ENCODE measurements around the gene NT5M. TPM values are rescaled to one million over a fixed set of nuclear protein-coding genes. Genes with fewer than 3 reads are reported as not detected.

Gene NT5M
- total RNA-seq, 1 experiment from 2014 or later, result 10.8 TPM

- peaks cover 19% of the 10 kb centered on the region for H3K4me1 Mint-ChIP-seq
- H3K27ac Mint-ChIP-seq, result peak within 1 kb of the TSS; percentile 98
- CTCF ChIA-PET, result interaction anchor here (0.9 to 2.8 kb wide), 7 partner anchors 11 to 216 kb away, joined by 3 to 17 read pairs (median 5); no protein-coding TSS in a partner anchor
- no peak for TF ChIP-seq ZNF138 (CRISPR knock-in tag; conservative IDR thresholded peaks at IDR 0.05)
- TF ChIP-seq ZNF219 (CRISPR knock-in tag; IDR thresholded peaks at IDR 0.05; ENCODE audit: borderline replicate concordance), result no peak
- TF ChIP-seq CTCF (IDR thresholded peaks at IDR 0.05), result no peak
- TF ChIP-seq ESRRA (CRISPR knock-in tag; IDR thresholded peaks at IDR 0.05; ENCODE audit: borderline replicate concordance), result peak; percentile 70; the same call in 1 of the 2 replicates
- TF ChIP-seq CREM (CRISPR knock-in tag; IDR thresholded peaks at IDR 0.05), result peak; percentile 88; the same call in 1 of the 2 replicates
- no peak for TF ChIP-seq E2F1 (CRISPR knock-in tag; IDR thresholded peaks at IDR 0.05)
- TF ChIP-seq TEAD1 (CRISPR knock-in tag; IDR thresholded peaks at IDR 0.05), result peak; percentile 71; the same call in 1 of the 2 replicates
- no peak for TF ChIP-seq ZNF263 (CRISPR knock-in tag; IDR thresholded peaks at IDR 0.05; ENCODE audit: low read depth)
- TF ChIP-seq NR2C2 (CRISPR knock-in tag; IDR thresholded peaks at IDR 0.05), result no peak
- no peak for TF ChIP-seq ZNF423 (CRISPR knock-in tag; IDR thresholded peaks at IDR 0.05)
- no peak for TF ChIP-seq ZNF396 (CRISPR knock-in tag; IDR thresholded peaks at IDR 0.05; ENCODE audit: borderline replicate concordance)
- peak; percentile 92 for TF ChIP-seq E2F5 (CRISPR knock-in tag; IDR thresholded peaks at IDR 0.05)
- 0 out of 2 replicates have a peak, but pooled peaks have one; percentile 17 for TF ChIP-seq ZNF416 (CRISPR knock-in tag; IDR thresholded peaks at IDR 0.05)
- no peak for TF ChIP-seq MYBL2 (CRISPR knock-in tag; IDR thresholded peaks at IDR 0.05)
- TF ChIP-seq ZNF232 (CRISPR knock-in tag; IDR thresholded peaks at IDR 0.05), result no peak
- TF ChIP-seq JUN (CRISPR knock-in tag; IDR thresholded peaks at IDR 0.05), result 0 out of 2 replicates have a peak, but pooled peaks have one; percentile 33
- no peak for TF ChIP-seq HMGXB4 (CRISPR knock-in tag; IDR thresholded peaks at IDR 0.05)
- peak; percentile 50 for TF ChIP-seq FOXK1 (CRISPR knock-in tag; IDR thresholded peaks at IDR 0.05)
- TF ChIP-seq NFYB (CRISPR knock-in tag; conservative IDR thresholded peaks at IDR 0.05; ENCODE audit: low read depth), result peak; percentile 79
- TF ChIP-seq TCF7 (CRISPR knock-in tag; IDR thresholded peaks at IDR 0.05; ENCODE audit: low read depth), result no peak
- TF ChIP-seq RELA (CRISPR knock-in tag; IDR thresholded peaks at IDR 0.05; ENCODE audit: borderline replicate concordance), result peak; percentile 82; the same call in 1 of the 2 replicates
- TF ChIP-seq, protein P1, sequence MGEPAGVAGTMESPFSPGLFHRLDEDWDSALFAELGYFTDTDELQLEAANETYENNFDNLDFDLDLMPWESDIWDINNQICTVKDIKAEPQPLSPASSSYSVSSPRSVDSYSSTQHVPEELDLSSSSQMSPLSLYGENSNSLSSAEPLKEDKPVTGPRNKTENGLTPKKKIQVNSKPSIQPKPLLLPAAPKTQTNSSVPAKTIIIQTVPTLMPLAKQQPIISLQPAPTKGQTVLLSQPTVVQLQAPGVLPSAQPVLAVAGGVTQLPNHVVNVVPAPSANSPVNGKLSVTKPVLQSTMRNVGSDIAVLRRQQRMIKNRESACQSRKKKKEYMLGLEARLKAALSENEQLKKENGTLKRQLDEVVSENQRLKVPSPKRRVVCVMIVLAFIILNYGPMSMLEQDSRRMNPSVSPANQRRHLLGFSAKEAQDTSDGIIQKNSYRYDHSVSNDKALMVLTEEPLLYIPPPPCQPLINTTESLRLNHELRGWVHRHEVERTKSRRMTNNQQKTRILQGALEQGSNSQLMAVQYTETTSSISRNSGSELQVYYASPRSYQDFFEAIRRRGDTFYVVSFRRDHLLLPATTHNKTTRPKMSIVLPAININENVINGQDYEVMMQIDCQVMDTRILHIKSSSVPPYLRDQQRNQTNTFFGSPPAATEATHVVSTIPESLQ (CRISPR knock-in tag; IDR thresholded peaks at IDR 0.05), result 0 out of 2 replicates have a peak, but pooled peaks have one; percentile 52
- peak; percentile 77; the same call in 1 of the 2 replicates for TF ChIP-seq FOXP1 (CRISPR knock-in tag; IDR thresholded peaks at IDR 0.05; ENCODE audit: borderline replicate concordance)
- no peak for TF ChIP-seq GTF2I (CRISPR knock-in tag; conservative IDR thresholded peaks at IDR 0.05)
- TF ChIP-seq, protein P2, sequence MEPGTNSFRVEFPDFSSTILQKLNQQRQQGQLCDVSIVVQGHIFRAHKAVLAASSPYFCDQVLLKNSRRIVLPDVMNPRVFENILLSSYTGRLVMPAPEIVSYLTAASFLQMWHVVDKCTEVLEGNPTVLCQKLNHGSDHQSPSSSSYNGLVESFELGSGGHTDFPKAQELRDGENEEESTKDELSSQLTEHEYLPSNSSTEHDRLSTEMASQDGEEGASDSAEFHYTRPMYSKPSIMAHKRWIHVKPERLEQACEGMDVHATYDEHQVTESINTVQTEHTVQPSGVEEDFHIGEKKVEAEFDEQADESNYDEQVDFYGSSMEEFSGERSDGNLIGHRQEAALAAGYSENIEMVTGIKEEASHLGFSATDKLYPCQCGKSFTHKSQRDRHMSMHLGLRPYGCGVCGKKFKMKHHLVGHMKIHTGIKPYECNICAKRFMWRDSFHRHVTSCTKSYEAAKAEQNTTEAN (CRISPR knock-in tag; IDR thresholded peaks at IDR 0.05), result peak; percentile 34; the same call in 1 of the 2 replicates
- TF ChIP-seq ZNF317 (CRISPR knock-in tag; IDR thresholded peaks at IDR 0.05; ENCODE audit: borderline replicate concordance, low read depth), result no peak
- no peak for TF ChIP-seq CBFB (CRISPR knock-in tag; IDR thresholded peaks at IDR 0.05; ENCODE audit: low read depth)
- TF ChIP-seq ZNF671 (CRISPR knock-in tag; IDR thresholded peaks at IDR 0.05), result no peak
Observed at GRCh38 chr17:17280613-17281549, 22.3 kb upstream of the NT5M start, which contains the start of gene COPS3. Gene COPS3, minus strand, starts transcription at chr17:17281246. Its CDS starts 60 bp downstream, at chr17:17281186.

More at GRCh38 chr17:17280613-17281549, 22.3 kb upstream of the NT5M start, which contains the start of gene COPS3:
- Mint-ChIP-seq H3K4me3 (peak within 1 kb of the TSS; percentile 84), H3K27me3 (ENCODE audit: low read depth) (no peaks in the 10 kb centered on the region; the same call in 1 of the 2 replicates), H3K9me3 (no peaks in the 10 kb centered on the region), H3K36me3 (peaks cover 4% of the 10 kb centered on the region; the same call in 1 of the 2 replicates)
- DNase-seq (ENCODE audit: low spot score), result peak; percentile 95
- ATAC-seq, result peak; percentile 94
- POLR2A ChIA-PET, result interaction anchor here (0.7 to 1.4 kb wide), 6 partner anchors 11 to 165 kb away, joined by 3 to 8 read pairs (median 4); no protein-coding TSS in a partner anchor
